HepG2 (cell line): ENCODE data around the gene SLC38A2. TPM values are rescaled to one million over a fixed set of nuclear protein-coding genes. Genes with fewer than 3 reads are reported as not detected.

ENCODE experiments used
- AGO1 ChIP-seq: fragments of 200-400 bp; formaldehyde crosslinking; IDR thresholded peaks from 2 replicates; pipeline ENCODE4 v1.6.1; 2017; ENCODE audit warnings: mild to moderate bottlenecking, low read depth, low read length, moderate library complexity; ENCODE audit not compliant: poor library complexity, severe bottlenecking
- ARNTL ChIP-seq: sonication (generic); formaldehyde crosslinking; IDR thresholded peaks from 2 replicates; pipeline ENCODE4 v1.4.0; 2020; ENCODE audit warnings: mild to moderate bottlenecking, missing genetic modification reagents
- EED ChIP-seq: sonication (generic); formaldehyde crosslinking; IDR thresholded peaks from 2 replicates; pipeline ENCODE4 v1.5.0; 2020; ENCODE audit warnings: mild to moderate bottlenecking, missing genetic modification reagents
- HNF1B ChIP-seq: sonication (generic); formaldehyde crosslinking; IDR thresholded peaks from 2 replicates; pipeline ENCODE4 v1.5.1; 2020; ENCODE audit warnings: mild to moderate bottlenecking, moderate library complexity, missing genetic modification reagents
- HOXD1 ChIP-seq: sonication (generic); formaldehyde crosslinking; IDR thresholded peaks from 2 replicates; pipeline ENCODE4 v1.5.0; 2020; ENCODE audit warnings: missing genetic modification reagents
- KLF11 ChIP-seq: IDR thresholded peaks from 2 replicates; pipeline ENCODE4 v1.6.1; 2016; ENCODE audit warnings: missing compliant biosample characterization
- MBD4 ChIP-seq: IDR thresholded peaks from 2 replicates; pipeline ENCODE4 v1.6.1; 2012; ENCODE audit warnings: low read length, inconsistent platforms, borderline replicate concordance
- MTA1 ChIP-seq: sonication (generic); formaldehyde crosslinking; IDR thresholded peaks from 2 replicates; pipeline ENCODE4 v1.4.0; 2020; ENCODE audit warnings: missing genetic modification reagents, mild to moderate bottlenecking, borderline replicate concordance
- NCOR1 ChIP-seq: fragments of 200-600 bp; sonication (generic); IDR thresholded peaks from 2 replicates; pipeline ENCODE4 v1.7.0; 2017; ENCODE audit warnings: antibody characterized with exemption, low read length, borderline replicate concordance
- PHF20 ChIP-seq: sonication (generic); formaldehyde crosslinking; IDR thresholded peaks from 2 replicates; pipeline ENCODE4 v1.5.0; 2020; ENCODE audit warnings: mild to moderate bottlenecking, missing genetic modification reagents
- PHF21A ChIP-seq: sonication (generic); formaldehyde crosslinking; IDR thresholded peaks from 2 replicates; pipeline ENCODE4 v1.5.0; 2020; ENCODE audit warnings: mild to moderate bottlenecking, missing genetic modification reagents
- SCMH1 ChIP-seq: sonication (generic); formaldehyde crosslinking; IDR thresholded peaks from 2 replicates; pipeline ENCODE4 v1.9.0; 2021; ENCODE audit warnings: missing genetic modification reagents, mild to moderate bottlenecking, borderline replicate concordance
- SNAPC4 ChIP-seq: sonication (generic); formaldehyde crosslinking; IDR thresholded peaks from 2 replicates; pipeline ENCODE4 v1.4.0; 2020; ENCODE audit warnings: mild to moderate bottlenecking, missing genetic modification reagents
- ZBTB1 ChIP-seq: sonication (generic); formaldehyde crosslinking; IDR thresholded peaks from 2 replicates; pipeline ENCODE4 v1.4.0; 2020; ENCODE audit warnings: missing genetic modification reagents, borderline replicate concordance
- ZNF24 ChIP-seq: fragments of 450-650 bp; IDR thresholded peaks from 2 replicates; pipeline ENCODE4 v1.6.1; 2017; ENCODE audit warnings: antibody characterized with exemption, mild to moderate bottlenecking
- ZNF256 ChIP-seq: sonication (generic); formaldehyde crosslinking; conservative IDR thresholded peaks from 2 replicates; pipeline ENCODE4 v1.4.0; 2020; ENCODE audit warnings: missing genetic modification reagents
- ZNF484 ChIP-seq: sonication (generic); formaldehyde crosslinking; IDR thresholded peaks from 2 replicates; pipeline ENCODE4 v1.5.1; 2020; ENCODE audit warnings: mild to moderate bottlenecking, low read depth, missing genetic modification reagents, borderline replicate concordance
- ZNF567 ChIP-seq: sonication (generic); formaldehyde crosslinking; IDR thresholded peaks from 2 replicates; pipeline ENCODE4 v1.8.1; 2023; ENCODE audit warnings: mild to moderate bottlenecking, missing genetic modification reagents, borderline replicate concordance
- ZNF569 ChIP-seq: sonication (generic); formaldehyde crosslinking; IDR thresholded peaks from 2 replicates; pipeline ENCODE4 v1.5.0; 2020; ENCODE audit warnings: mild to moderate bottlenecking, missing genetic modification reagents, moderate library complexity, borderline replicate concordance
- ZNF580 ChIP-seq: IDR thresholded peaks from 2 replicates; pipeline ENCODE4 v1.6.1; 2016; ENCODE audit warnings: low read depth, borderline replicate concordance
- ZNF850 ChIP-seq: sonication (generic); formaldehyde crosslinking; conservative IDR thresholded peaks from 2 replicates; pipeline ENCODE4 v1.9.0; 2021; ENCODE audit warnings: mild to moderate bottlenecking, missing genetic modification reagents
- ZSCAN21 ChIP-seq: sonication (generic); formaldehyde crosslinking; IDR thresholded peaks from 2 replicates; pipeline ENCODE4 v1.8.0; 2022; ENCODE audit warnings: mild to moderate bottlenecking, missing genetic modification reagents, moderate library complexity, borderline replicate concordance
- ZSCAN25 ChIP-seq: sonication (generic); formaldehyde crosslinking; IDR thresholded peaks from 2 replicates; pipeline ENCODE4 v1.8.0; 2022; ENCODE audit warnings: mild to moderate bottlenecking, missing genetic modification reagents
- polyA plus RNA-seq, 8 experiments: library from polyadenylated mRNA; depleted of rRNA in 3 of 8; stranded (reverse) in 7 of 8; unstranded in 1 of 8; fragments of >200 nt; fragmentation: Illumina TruSeq in 4 of 8; extraction: Trizol in 4 of 8; gene quantifications; 2 replicates each; pipeline versions ENCODE4 v1.2.1 to v1.2.3, GENCODE V29; 2011 to 2016; ENCODE audit warnings: low read depth in 4 of 8, missing spikeins in 1 of 8, mixed read lengths in 1 of 8; ENCODE audit not compliant: insufficient read depth in 1 of 8
- total RNA-seq, 5 experiments: library from RNA; depleted of rRNA; stranded (reverse); fragments of >200 nt; fragmentation: Illumina TruSeq; extraction: Trizol; gene quantifications; 2 replicates each; pipeline ENCODE4 v1.2.3, GENCODE V29; 2016; ENCODE audit warnings: low read depth in 1 of 5

SLC38A2 gene
- total and polyA plus RNA-seq, 2 of the 13 experiments (the other 11 are each of a cell fraction or from before 2014, with no cell fraction given): 368 to 880 TPM

- TF ChIP-seq SNAPC4 (CRISPR knock-in tag) (peak; percentile 77; the same call in 1 of the 2 replicates), ZSCAN25 (CRISPR knock-in tag) (peak; percentile 26; the same call in 1 of the 2 replicates), MTA1 (CRISPR knock-in tag) (no peak), NCOR1 (no peak), ARNTL (CRISPR knock-in tag) (no peak), HNF1B (CRISPR knock-in tag) (peak; percentile 70), PHF20 (no peak), ZNF850 (CRISPR knock-in tag) (0 out of 2 replicates have a peak, but pooled peaks have one; percentile 7), SCMH1 (CRISPR knock-in tag) (no peak), ZBTB1 (CRISPR knock-in tag) (no peak), KLF11 (peak; percentile 75; the same call in 1 of the 2 replicates), ZNF24 (no peak), ZNF256 (peak; percentile 15; the same call in 1 of the 2 replicates), ZNF484 (CRISPR knock-in tag) (no peak), AGO1 (peak; percentile 99), HOXD1 (CRISPR knock-in tag) (peak; percentile 80), PHF21A (CRISPR knock-in tag) (no peak), ZNF580 (peak; percentile 83; the same call in 1 of the 2 replicates), EED (CRISPR knock-in tag) (no peak), ZNF567 (CRISPR knock-in tag) (0 out of 2 replicates have a peak, but pooled peaks have one; percentile 37), ZSCAN21 (CRISPR knock-in tag) (peak; percentile 43; the same call in 1 of the 2 replicates), ZNF569 (CRISPR knock-in tag) (no peak), MBD4 (peak; percentile 100)
Observed at GRCh38 chr12:46357438-46358324, 14.9 kb downstream of the SLC38A2 start (continued).
